HPDE6-E6E7 (cell line): ENCODE data around the gene MYH6.
A peak's percentile ranks its signal among the peaks of the same experiment; 100 is the strongest.

ENCODE experiments used
- DNase-seq: peaks from one replicate; pipeline ENCODE4 v3.0.0; 2011; ENCODE audit warnings: missing footprints; ENCODE audit errors: extremely low spot score

The MYH6 gene

GRCh38 chr14:23377573-23378563 lies 30.2 kb downstream of the MYH6 start:
- no peak for DNase-seq

GRCh38 chr14:23377198-23377550 lies 30.9 kb downstream of the MYH6 start:
- no peak for DNase-seq

GRCh38 chr14:23376482-23377197 lies 31.4 kb downstream of the MYH6 start, which contains the start of gene CMTM5:
CMTM5 (plus strand) TSS chr14:23377046; CDS start chr14:23377252, 206 bp downstream.
- DNase-seq, result no peak

- DNase-seq, result no peak
These were observed 32.4 kb downstream of the MYH6 start for GRCh38 chr14:23375527-23376251.

- DNase-seq, result no peak
These were observed 35.0 kb downstream of the MYH6 start for GRCh38 chr14:23373041-23373440.

- no peak for DNase-seq
These were observed 35.6 kb downstream of the MYH6 start, which contains the start of gene IL25 for GRCh38 chr14:23372509-23372908. IL25 (plus strand) TSS chr14:23372809.

- DNase-seq, result no peak
These were observed 36.2 kb downstream of the MYH6 start for GRCh38 chr14:23371865-23372264.

- DNase-seq, result no peak
These were observed 37.9 kb downstream of the MYH6 start for GRCh38 chr14:23370221-23370620.

GRCh38 chr14:23366426-23366921 lies 41.6 kb downstream of the MYH6 start:
- DNase-seq, result peak; percentile 95

- DNase-seq, result peak; percentile 80
These were observed 42.2 kb downstream of the MYH6 start for GRCh38 chr14:23365732-23366425.

GRCh38 chr14:23365036-23365731 lies 42.9 kb downstream of the MYH6 start, which contains the start of gene EFS:
EFS (minus strand) TSS chr14:23365172; CDS start chr14:23365025, 147 bp downstream.
- DNase-seq, result peak; percentile 54

- no peak for DNase-seq
These were observed 43.7 kb downstream of the MYH6 start for GRCh38 chr14:23364164-23365035.

- no peak for DNase-seq
These were observed 45.9 kb downstream of the MYH6 start for GRCh38 chr14:23362200-23362599.

GRCh38 chr14:23361763-23362162 lies 46.3 kb downstream of the MYH6 start:
- DNase-seq, result no peak

- no peak for DNase-seq
These were observed 46.8 kb downstream of the MYH6 start for GRCh38 chr14:23361320-23361719.

- no peak for DNase-seq
These were observed 47.6 kb downstream of the MYH6 start for GRCh38 chr14:23360496-23360895.

GRCh38 chr14:23359722-23360447 lies 48.2 kb downstream of the MYH6 start:
- DNase-seq, result no peak

- no peak for DNase-seq
These were observed 48.9 kb downstream of the MYH6 start for GRCh38 chr14:23359167-23359626.
